ENCODE data around the gene SCAPER. TPM values are rescaled to one million over a fixed set of nuclear protein-coding genes. Genes with fewer than 3 reads are reported as not detected.

Gene SCAPER
- total RNA-seq, 1 experiment from 2014 or later: 10.3 TPM

GRCh38 chr15:76936671-76937070 is 31.5 kb upstream of the SCAPER start (continued):
- TF ChIP-seq CDX4 (CRISPR knock-in tag; IDR thresholded peaks at IDR 0.05; ENCODE audit: borderline replicate concordance) (no peak), ZNF425 (CRISPR knock-in tag; conservative IDR thresholded peaks at IDR 0.05) (no peak), PREB (CRISPR knock-in tag; IDR thresholded peaks at IDR 0.05; ENCODE audit: borderline replicate concordance) (no peak), KAT7 (CRISPR knock-in tag; IDR thresholded peaks at IDR 0.05; ENCODE audit: borderline replicate concordance) (no peak), ESRRA (CRISPR knock-in tag; IDR thresholded peaks at IDR 0.05; ENCODE audit: borderline replicate concordance) (no peak), ZNF416 (CRISPR knock-in tag; IDR thresholded peaks at IDR 0.05) (no peak), MYBL2 (CRISPR knock-in tag; IDR thresholded peaks at IDR 0.05) (no peak)
- TF ChIP-seq, protein P1, sequence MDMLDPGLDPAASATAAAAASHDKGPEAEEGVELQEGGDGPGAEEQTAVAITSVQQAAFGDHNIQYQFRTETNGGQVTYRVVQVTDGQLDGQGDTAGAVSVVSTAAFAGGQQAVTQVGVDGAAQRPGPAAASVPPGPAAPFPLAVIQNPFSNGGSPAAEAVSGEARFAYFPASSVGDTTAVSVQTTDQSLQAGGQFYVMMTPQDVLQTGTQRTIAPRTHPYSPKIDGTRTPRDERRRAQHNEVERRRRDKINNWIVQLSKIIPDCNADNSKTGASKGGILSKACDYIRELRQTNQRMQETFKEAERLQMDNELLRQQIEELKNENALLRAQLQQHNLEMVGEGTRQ (CRISPR knock-in tag; IDR thresholded peaks at IDR 0.05): no peak

GRCh38 chr15:76935620-76936019 is 30.5 kb upstream of the SCAPER start:
- CTCF ChIA-PET: no interaction called here
- TF ChIP-seq, protein P2, sequence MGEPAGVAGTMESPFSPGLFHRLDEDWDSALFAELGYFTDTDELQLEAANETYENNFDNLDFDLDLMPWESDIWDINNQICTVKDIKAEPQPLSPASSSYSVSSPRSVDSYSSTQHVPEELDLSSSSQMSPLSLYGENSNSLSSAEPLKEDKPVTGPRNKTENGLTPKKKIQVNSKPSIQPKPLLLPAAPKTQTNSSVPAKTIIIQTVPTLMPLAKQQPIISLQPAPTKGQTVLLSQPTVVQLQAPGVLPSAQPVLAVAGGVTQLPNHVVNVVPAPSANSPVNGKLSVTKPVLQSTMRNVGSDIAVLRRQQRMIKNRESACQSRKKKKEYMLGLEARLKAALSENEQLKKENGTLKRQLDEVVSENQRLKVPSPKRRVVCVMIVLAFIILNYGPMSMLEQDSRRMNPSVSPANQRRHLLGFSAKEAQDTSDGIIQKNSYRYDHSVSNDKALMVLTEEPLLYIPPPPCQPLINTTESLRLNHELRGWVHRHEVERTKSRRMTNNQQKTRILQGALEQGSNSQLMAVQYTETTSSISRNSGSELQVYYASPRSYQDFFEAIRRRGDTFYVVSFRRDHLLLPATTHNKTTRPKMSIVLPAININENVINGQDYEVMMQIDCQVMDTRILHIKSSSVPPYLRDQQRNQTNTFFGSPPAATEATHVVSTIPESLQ (CRISPR knock-in tag; IDR thresholded peaks at IDR 0.05): no peak
- no peak for TF ChIP-seq SMAD4 (CRISPR knock-in tag; IDR thresholded peaks at IDR 0.05)
- no peak for TF ChIP-seq ZNF263 (CRISPR knock-in tag; IDR thresholded peaks at IDR 0.05; ENCODE audit: low read depth)
- TF ChIP-seq TEAD4 (CRISPR knock-in tag; IDR thresholded peaks at IDR 0.05): no peak
- TF ChIP-seq, protein P3, sequence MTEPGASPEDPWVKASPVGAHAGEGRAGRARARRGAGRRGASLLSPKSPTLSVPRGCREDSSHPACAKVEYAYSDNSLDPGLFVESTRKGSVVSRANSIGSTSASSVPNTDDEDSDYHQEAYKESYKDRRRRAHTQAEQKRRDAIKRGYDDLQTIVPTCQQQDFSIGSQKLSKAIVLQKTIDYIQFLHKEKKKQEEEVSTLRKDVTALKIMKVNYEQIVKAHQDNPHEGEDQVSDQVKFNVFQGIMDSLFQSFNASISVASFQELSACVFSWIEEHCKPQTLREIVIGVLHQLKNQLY (CRISPR knock-in tag; IDR thresholded peaks at IDR 0.05): no peak
- TF ChIP-seq, protein P4, sequence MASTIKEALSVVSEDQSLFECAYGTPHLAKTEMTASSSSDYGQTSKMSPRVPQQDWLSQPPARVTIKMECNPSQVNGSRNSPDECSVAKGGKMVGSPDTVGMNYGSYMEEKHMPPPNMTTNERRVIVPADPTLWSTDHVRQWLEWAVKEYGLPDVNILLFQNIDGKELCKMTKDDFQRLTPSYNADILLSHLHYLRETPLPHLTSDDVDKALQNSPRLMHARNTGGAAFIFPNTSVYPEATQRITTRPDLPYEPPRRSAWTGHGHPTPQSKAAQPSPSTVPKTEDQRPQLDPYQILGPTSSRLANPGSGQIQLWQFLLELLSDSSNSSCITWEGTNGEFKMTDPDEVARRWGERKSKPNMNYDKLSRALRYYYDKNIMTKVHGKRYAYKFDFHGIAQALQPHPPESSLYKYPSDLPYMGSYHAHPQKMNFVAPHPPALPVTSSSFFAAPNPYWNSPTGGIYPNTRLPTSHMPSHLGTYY (CRISPR knock-in tag; IDR thresholded peaks at IDR 0.05): no peak
- no peak for TF ChIP-seq ZNF138 (CRISPR knock-in tag; conservative IDR thresholded peaks at IDR 0.05)
- no peak for TF ChIP-seq NFE2L1 (CRISPR knock-in tag; IDR thresholded peaks at IDR 0.05)
- TF ChIP-seq ZNF317 (CRISPR knock-in tag; IDR thresholded peaks at IDR 0.05; ENCODE audit: borderline replicate concordance, low read depth): no peak
- Mint-ChIP-seq H3K27me3 (ENCODE audit: low read depth) (no peaks in the 10 kb centered on the region), H3K4me3 (no peak overlapping the region), H3K9me3 (no peaks in the 10 kb centered on the region), H3K36me3 (peaks cover 54% of the 10 kb centered on the region), H3K27ac (no peak overlapping the region), H3K4me1 (peaks cover 18% of the 10 kb centered on the region)
- DNase-seq (ENCODE audit: low spot score) (no peak), ATAC-seq (no peak)
- POLR2A ChIA-PET: no interaction called here

Measured in WTC11 (cell line).